ENCODE data around the gene PTPRM. TPM values are rescaled to one million over a fixed set of nuclear protein-coding genes. Genes with fewer than 3 reads are reported as not detected.

The PTPRM gene
- total and polyA plus RNA-seq, 2 experiments from 2014 or later: 1.6 to 5.3 TPM

- TF ChIP-seq CREB1 (CRISPR knock-in tag; IDR thresholded peaks at IDR 0.05; ENCODE audit: low read depth) (no peak), NANOG (IDR thresholded peaks at IDR 0.05; ENCODE audit: borderline replicate concordance) (no peak), ZNF114 (CRISPR knock-in tag; IDR thresholded peaks at IDR 0.05) (no peak), STAT1 (IDR thresholded peaks at IDR 0.05; ENCODE audit: unreplicated experiment) (no peak), POLR2AphosphoS5 (IDR thresholded peaks at IDR 0.05; ENCODE audit: low read depth) (no peak)
Observed at GRCh38 chr18:7726522-7726921, 159.4 kb downstream of the PTPRM start (continued).

GRCh38 chr18:7727361-7728076 lies 160.4 kb downstream of the PTPRM start:
- no peaks in the 10 kb centered on the region; the same call in 2 of the 3 replicates for H3K36me3 Mint-ChIP-seq (ENCODE audit: low read depth)
- DNase-seq (ENCODE audit: low spot score) (no peak), ATAC-seq (no peak)
- no peaks in the 10 kb centered on the region for H3F3A ChIP-seq (replicated peaks; ENCODE audit: low read depth)
- no peaks in the 10 kb centered on the region for H3K27me3 Mint-ChIP-seq (ENCODE audit: insufficient read depth, low read depth, poor library complexity)
- H3K4me2 ChIP-seq: no peak overlapping the region
- H3K27me3 ChIP-seq (ENCODE audit: insufficient read depth): no peaks in the 10 kb centered on the region
- H3K27ac ChIP-seq (ENCODE audit: low read depth): no peak overlapping the region
- H2AFZ ChIP-seq: no peak overlapping the region
- H3K4me1 Mint-ChIP-seq: peaks cover 32% of the 10 kb centered on the region
- H3K4me3 ChIP-seq: no peak overlapping the region
- H4K20me1 ChIP-seq (replicated peaks; ENCODE audit: insufficient read depth): no peaks in the 10 kb centered on the region
- peaks cover 18% of the 10 kb centered on the region; the same call in 1 of the 2 replicates for H3K4me1 ChIP-seq (ENCODE audit: insufficient read depth)
- no peaks in the 10 kb centered on the region for H3K36me3 ChIP-seq (ENCODE audit: insufficient read depth)
- H3K4me3 Mint-ChIP-seq: no peak overlapping the region
- H3K9me2 ChIP-seq (ENCODE audit: insufficient read depth): no peaks in the 10 kb centered on the region
- H3K9me3 Mint-ChIP-seq: peaks cover under 1% of the 10 kb centered on the region; the same call in 1 of the 3 replicates
- H3K27ac Mint-ChIP-seq: no peak overlapping the region
- no peaks in the 10 kb centered on the region for H3K79me2 ChIP-seq (replicated peaks; ENCODE audit: insufficient read depth)
- TF ChIP-seq ZNF331 (CRISPR knock-in tag; IDR thresholded peaks at IDR 0.05; ENCODE audit: low read depth) (no peak), EZH2phosphoT487 (IDR thresholded peaks at IDR 0.05; ENCODE audit: unreplicated experiment) (no peak), ZNF114 (CRISPR knock-in tag; IDR thresholded peaks at IDR 0.05) (no peak), NANOG (IDR thresholded peaks at IDR 0.05; ENCODE audit: borderline replicate concordance) (no peak), EZH2 (IDR thresholded peaks at IDR 0.05; ENCODE audit: low read depth, unreplicated experiment) (no peak), STAT1 (IDR thresholded peaks at IDR 0.05; ENCODE audit: unreplicated experiment) (no peak), REST (IDR thresholded peaks at IDR 0.05; ENCODE audit: unreplicated experiment) (no peak), CREB1 (CRISPR knock-in tag; IDR thresholded peaks at IDR 0.05; ENCODE audit: low read depth) (no peak), POLR2AphosphoS5 (IDR thresholded peaks at IDR 0.05; ENCODE audit: low read depth) (no peak), JUNB (IDR thresholded peaks at IDR 0.05; ENCODE audit: unreplicated experiment) (no peak)
- TF ChIP-seq, protein P1, sequence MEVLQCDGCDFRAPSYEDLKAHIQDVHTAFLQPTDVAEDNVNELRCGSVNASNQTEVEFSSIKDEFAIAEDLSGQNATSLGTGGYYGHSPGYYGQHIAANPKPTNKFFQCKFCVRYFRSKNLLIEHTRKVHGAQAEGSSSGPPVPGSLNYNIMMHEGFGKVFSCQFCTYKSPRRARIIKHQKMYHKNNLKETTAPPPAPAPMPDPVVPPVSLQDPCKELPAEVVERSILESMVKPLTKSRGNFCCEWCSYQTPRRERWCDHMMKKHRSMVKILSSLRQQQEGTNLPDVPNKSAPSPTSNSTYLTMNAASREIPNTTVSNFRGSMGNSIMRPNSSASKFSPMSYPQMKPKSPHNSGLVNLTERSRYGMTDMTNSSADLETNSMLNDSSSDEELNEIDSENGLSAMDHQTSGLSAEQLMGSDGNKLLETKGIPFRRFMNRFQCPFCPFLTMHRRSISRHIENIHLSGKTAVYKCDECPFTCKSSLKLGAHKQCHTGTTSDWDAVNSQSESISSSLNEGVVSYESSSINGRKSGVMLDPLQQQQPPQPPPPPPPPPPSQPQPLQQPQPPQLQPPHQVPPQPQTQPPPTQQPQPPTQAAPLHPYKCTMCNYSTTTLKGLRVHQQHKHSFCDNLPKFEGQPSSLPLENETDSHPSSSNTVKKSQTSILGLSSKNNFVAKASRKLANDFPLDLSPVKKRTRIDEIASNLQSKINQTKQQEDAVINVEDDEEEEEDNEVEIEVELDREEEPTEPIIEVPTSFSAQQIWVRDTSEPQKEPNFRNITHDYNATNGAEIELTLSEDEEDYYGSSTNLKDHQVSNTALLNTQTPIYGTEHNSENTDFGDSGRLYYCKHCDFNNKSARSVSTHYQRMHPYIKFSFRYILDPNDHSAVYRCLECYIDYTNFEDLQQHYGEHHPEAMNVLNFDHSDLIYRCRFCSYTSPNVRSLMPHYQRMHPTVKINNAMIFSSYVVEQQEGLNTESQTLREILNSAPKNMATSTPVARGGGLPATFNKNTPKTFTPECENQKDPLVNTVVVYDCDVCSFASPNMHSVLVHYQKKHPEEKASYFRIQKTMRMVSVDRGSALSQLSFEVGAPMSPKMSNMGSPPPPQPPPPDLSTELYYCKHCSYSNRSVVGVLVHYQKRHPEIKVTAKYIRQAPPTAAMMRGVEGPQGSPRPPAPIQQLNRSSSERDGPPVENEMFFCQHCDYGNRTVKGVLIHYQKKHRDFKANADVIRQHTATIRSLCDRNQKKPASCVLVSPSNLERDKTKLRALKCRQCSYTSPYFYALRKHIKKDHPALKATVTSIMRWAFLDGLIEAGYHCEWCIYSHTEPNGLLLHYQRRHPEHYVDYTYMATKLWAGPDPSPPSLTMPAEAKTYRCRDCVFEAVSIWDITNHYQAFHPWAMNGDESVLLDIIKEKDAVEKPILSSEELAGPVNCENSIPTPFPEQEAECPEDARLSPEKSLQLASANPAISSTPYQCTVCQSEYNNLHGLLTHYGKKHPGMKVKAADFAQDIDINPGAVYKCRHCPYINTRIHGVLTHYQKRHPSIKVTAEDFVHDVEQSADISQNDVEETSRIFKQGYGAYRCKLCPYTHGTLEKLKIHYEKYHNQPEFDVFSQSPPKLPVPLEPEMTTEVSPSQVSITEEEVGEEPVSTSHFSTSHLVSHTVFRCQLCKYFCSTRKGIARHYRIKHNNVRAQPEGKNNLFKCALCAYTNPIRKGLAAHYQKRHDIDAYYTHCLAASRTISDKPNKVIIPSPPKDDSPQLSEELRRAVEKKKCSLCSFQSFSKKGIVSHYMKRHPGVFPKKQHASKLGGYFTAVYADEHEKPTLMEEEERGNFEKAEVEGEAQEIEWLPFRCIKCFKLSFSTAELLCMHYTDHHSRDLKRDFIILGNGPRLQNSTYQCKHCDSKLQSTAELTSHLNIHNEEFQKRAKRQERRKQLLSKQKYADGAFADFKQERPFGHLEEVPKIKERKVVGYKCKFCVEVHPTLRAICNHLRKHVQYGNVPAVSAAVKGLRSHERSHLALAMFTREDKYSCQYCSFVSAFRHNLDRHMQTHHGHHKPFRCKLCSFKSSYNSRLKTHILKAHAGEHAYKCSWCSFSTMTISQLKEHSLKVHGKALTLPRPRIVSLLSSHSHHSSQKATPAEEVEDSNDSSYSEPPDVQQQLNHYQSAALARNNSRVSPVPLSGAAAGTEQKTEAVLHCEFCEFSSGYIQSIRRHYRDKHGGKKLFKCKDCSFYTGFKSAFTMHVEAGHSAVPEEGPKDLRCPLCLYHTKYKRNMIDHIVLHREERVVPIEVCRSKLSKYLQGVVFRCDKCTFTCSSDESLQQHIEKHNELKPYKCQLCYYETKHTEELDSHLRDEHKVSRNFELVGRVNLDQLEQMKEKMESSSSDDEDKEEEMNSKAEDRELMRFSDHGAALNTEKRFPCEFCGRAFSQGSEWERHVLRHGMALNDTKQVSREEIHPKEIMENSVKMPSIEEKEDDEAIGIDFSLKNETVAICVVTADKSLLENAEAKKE (CRISPR knock-in tag; IDR thresholded peaks at IDR 0.05): no peak
- TF ChIP-seq, protein P2, sequence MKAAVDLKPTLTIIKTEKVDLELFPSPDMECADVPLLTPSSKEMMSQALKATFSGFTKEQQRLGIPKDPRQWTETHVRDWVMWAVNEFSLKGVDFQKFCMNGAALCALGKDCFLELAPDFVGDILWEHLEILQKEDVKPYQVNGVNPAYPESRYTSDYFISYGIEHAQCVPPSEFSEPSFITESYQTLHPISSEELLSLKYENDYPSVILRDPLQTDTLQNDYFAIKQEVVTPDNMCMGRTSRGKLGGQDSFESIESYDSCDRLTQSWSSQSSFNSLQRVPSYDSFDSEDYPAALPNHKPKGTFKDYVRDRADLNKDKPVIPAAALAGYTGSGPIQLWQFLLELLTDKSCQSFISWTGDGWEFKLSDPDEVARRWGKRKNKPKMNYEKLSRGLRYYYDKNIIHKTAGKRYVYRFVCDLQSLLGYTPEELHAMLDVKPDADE (IDR thresholded peaks at IDR 0.05): no peak
